Measurements from ENCODE around the gene CLNK.

DNA sequence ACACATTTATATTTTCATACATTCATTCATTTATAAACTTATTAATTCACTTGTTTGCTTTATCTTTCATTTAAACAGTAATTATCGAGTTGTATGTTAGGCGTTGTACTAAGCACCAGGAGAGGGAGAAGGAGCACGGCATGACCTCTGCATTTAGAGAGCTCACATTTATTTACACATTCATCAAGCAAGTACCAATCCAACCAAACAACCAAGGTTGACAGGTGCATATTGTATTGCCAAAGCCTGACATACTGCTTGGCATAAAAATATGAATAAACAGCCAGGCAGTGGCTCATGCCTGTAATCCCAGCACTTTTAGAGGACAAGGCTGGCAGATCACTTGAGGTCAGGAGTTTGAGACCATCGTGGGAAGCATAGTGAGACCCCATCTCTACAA, 37.0 kb upstream of the CLNK start:
- TF ChIP-seq, protein P1, sequence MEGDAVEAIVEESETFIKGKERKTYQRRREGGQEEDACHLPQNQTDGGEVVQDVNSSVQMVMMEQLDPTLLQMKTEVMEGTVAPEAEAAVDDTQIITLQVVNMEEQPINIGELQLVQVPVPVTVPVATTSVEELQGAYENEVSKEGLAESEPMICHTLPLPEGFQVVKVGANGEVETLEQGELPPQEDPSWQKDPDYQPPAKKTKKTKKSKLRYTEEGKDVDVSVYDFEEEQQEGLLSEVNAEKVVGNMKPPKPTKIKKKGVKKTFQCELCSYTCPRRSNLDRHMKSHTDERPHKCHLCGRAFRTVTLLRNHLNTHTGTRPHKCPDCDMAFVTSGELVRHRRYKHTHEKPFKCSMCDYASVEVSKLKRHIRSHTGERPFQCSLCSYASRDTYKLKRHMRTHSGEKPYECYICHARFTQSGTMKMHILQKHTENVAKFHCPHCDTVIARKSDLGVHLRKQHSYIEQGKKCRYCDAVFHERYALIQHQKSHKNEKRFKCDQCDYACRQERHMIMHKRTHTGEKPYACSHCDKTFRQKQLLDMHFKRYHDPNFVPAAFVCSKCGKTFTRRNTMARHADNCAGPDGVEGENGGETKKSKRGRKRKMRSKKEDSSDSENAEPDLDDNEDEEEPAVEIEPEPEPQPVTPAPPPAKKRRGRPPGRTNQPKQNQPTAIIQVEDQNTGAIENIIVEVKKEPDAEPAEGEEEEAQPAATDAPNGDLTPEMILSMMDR (IDR thresholded peaks at IDR 0.05), result no peak
- TF ChIP-seq POLR2A (IDR thresholded peaks at IDR 0.05), result no peak
